GM12891 (cell line): ENCODE data around the gene TMEM164.

Experiments
- PAX5 ChIP-seq: IDR thresholded peaks from 2 replicates; pipeline ENCODE4 v1.6.1; 2011; ENCODE audit warnings: low read length, moderate library complexity, mild to moderate bottlenecking; ENCODE audit not compliant: insufficient read depth, severe bottlenecking
- POLR2A ChIP-seq: IDR thresholded peaks from 2 replicates; pipeline ENCODE4 v1.6.1; 2011; ENCODE audit warnings: low read depth, low read length, control low read depth
- POLR2AphosphoS5 ChIP-seq: IDR thresholded peaks from 2 replicates; pipeline ENCODE4 v1.6.1; 2011; ENCODE audit warnings: low read depth, low read length, control low read depth
- SPI1 ChIP-seq: IDR thresholded peaks from 2 replicates; pipeline ENCODE4 v1.6.1; 2011; ENCODE audit warnings: low read depth, low read length, control low read depth
- TAF1 ChIP-seq: IDR thresholded peaks from 2 replicates; pipeline ENCODE4 v1.6.1; 2011; ENCODE audit warnings: low read depth, low read length, control low read depth

DNA sequence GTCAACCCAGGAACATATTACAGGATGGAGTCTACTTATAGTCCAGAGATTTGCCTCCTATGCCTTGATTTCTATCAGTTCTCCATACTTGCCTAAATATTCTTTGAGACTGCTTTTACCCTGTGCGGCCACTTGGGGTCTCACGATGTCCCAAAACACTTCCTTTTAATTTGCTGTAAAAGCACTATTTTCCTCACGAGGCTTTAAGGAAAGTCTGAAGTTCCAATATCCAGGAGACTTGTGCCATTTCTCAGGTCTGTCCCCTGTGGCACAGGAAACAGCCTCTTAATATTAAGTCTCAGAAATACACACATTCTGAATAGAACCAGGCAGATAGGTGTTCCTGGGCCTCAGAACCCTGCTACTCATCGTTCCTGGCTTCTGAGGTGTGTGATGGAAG is 142.9 kb downstream of the TMEM164 start:
- TF ChIP-seq POLR2A, result no peak
- no peak for TF ChIP-seq POLR2AphosphoS5
- no peak for TF ChIP-seq TAF1
- TF ChIP-seq SPI1, result peak; percentile 44
- TF ChIP-seq PAX5, result no peak
